Measurements from ENCODE around the gene NR3C1.

NR3C1 gene

GRCh38 chr5:143231973-143232812 is 171.3 kb downstream of the NR3C1 start:
- DNase-seq (ENCODE audit: low read depth), result no peak

- no peak for DNase-seq (ENCODE audit: low read depth)
Measured at GRCh38 chr5:143231416-143231815, 172.1 kb downstream of the NR3C1 start.

GRCh38 chr5:143230676-143230996 is 172.8 kb downstream of the NR3C1 start:
- no peak for DNase-seq (ENCODE audit: low read depth)

- peak; percentile 14 for DNase-seq (ENCODE audit: low read depth)
Measured at GRCh38 chr5:143229896-143230675, 173.4 kb downstream of the NR3C1 start.

GRCh38 chr5:143229426-143229895 is 174.0 kb downstream of the NR3C1 start:
- DNase-seq (ENCODE audit: low read depth), result no peak

- DNase-seq (ENCODE audit: low read depth), result no peak
Measured at GRCh38 chr5:143228597-143229293, 174.7 kb downstream of the NR3C1 start.

All from T-helper 22 cell (primary cell).